Stimulated activated naive CD4-positive, alpha-beta T cell treated with Interleukin-2 at 50 U/mL for 16 hours (primary cell): ENCODE measurements around the gene GLI3.

ENCODE experiments used
- DNase-seq: peaks from one replicate; lab custom pipeline; 2025; lab: John Stamatoyannopoulos, UW

Gene GLI3

DNA sequence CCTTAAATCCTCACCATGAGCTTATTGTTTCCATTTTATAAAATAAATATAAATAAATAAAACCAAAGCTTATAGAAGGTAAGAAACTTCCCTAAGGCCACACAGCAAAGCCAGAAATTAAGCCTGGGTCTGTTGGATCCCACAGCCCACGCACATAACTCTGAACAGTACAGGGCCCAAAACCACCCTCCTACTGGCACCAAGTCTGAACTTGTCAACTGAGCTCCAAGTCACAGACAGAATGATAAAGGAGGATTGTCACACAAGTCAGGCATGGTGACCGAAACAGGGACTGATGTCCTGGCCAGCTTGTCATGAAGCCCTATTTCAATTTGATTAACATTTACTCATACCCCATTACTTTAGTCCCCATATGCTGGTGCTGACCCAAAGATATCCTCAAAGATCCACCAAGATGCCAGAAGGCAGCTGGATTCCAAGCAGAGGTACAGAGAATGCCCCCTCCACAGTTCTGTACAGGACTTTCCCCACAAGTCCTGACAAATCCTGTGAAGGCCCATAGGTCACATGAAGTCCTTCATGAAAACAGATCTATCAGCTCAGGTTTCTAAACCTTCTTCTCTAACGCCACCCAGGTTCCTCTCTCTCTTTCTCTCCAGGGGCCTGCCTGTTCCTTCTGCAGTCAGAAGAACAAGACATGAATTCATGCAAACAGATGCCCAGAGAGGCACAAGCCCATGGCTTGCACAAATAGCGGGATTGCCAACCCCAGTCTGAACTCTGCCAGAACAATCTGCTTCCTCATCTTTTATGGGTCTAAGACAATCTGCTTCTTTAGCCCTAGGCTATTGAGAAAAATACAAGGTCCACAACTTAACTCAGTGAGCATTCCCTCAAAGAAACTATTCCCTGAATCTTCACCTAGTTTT lies 60.9 kb downstream of the GLI3 start:
- no peak for DNase-seq

DNA sequence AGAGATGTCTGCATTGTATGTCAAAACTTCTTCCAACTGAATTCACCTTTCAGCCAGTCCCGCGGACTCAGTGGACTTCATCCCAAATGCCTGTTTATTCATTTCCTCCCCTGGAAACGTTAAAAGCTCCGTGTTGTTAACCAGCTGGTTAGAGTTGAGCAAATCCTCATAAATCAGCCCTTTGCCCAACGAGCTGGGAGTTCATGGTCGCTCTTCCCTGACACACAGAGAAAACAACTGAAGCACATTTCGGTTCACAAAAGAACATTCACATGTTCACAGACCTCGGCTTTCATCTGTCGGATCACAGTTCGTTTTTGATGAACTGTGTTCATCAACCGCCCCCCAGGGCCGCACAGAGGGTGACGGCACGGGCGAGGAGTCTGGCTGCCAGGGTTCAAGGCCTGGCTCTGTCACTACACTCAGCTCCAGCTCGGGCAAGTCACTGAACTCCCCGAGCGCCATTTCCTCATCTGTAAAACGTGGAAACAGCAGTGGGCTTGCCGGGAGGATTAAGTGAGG lies 62.6 kb downstream of the GLI3 start:
- DNase-seq = no peak

DNA sequence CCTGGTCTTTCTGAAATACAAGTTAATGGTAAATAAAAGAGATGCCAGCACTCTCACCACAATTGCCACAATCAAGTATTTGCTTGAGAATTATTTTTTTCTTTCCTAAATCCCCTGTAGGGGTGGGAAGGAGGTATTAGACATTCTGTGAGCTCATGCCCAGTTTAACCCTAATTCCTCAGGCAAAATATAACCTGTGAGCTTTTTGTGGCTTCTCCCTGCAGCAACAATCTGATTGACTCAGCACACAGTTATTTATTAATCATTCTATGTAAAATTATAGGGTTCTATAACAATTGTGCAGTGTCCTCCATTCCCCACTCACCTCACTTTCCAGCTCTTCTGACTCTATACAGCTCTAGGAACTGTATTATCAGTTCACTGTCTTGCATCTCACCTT lies 66.3 kb downstream of the GLI3 start:
- no peak for DNase-seq

DNA sequence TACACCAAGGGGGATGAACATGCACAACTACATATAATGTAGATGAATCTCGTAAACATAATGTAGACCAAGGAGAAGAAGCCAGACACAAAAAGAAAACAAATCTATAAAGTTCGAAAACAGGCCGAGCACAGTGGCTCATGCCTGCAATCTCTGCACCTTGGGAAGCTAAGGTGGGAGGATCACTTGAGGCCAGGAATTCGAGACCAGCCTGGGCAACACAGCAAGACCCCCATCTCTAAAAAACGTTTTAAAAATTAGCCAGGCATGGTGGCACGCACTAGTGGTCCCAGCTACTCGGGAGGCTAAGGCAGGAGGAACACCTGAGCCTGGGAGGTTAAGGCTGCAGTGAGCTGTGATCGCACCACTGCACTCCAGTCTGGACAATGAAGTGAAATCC lies 68.5 kb downstream of the GLI3 start:
- no peak for DNase-seq

DNA sequence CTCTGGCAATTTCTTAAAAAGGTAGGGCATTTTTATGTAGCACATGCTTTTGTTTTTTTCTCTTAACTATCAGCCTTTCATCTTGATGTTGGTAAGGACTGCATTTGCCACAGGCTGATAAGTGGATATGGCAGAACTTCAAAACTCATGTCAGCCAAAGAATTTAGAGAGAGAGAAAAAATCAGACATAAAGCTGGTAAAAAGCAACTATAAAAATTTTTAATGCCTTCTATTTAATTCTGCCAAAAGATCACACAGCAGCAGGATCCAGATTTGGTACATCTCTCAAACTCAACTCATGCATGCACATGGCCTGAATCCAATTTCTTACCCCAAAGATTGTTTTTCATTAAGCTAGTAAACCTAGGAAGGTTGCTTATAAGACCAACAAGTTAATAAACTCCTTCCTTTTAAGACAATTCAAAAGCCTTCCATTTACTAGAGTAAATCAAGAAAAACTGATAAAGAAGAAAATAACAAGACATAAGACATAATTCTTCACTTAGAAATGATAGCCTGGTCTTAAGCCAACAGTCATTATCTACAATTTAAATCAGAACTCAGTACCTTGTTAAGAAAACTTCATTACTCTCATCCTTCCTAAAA lies 69.3 kb downstream of the GLI3 start:
- no peak for DNase-seq

DNA sequence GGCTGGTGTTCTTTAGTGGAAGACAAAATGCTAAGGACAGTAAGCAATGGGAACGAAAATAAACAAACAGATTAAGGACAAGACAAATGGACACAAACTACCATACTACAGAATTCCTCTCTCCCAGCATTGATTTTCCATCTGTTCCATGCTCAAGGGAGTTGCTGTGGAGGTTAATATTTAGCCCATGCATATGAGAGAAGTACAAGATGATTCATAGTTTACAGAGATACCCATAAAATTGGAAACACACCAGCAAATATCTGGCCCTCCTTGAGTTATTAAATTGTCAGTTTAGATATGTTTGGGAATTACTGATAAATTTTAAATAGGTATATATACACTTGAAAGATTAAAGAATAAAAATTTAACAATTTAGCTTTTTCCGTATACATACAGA lies 69.8 kb downstream of the GLI3 start:
- no peak for DNase-seq

DNA sequence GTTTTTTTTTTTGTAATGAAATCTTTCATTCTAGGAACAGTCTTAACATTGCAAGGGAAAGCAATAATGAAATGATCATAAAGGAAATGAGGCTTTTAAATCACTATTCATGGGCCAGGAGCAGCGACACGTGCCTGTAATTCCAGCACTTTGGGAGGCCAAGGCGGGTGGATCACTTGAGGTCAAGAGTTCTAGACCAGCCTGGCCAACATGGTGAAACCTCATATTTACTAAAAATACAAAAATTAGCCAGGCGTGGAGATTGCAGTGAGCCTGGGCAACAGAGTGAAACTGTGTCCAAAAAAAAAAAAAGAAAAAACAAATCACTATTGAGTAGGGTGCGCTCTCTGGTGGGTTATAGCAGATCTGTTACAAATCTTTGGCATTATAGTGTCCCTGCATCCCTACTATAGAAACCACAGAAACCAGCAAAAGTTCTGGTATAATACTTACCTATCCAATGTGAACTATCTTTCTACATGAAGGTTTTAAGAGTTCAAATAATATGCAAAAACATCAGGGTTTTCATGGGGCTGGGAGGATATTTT lies 72.1 kb downstream of the GLI3 start:
- no peak for DNase-seq

DNA sequence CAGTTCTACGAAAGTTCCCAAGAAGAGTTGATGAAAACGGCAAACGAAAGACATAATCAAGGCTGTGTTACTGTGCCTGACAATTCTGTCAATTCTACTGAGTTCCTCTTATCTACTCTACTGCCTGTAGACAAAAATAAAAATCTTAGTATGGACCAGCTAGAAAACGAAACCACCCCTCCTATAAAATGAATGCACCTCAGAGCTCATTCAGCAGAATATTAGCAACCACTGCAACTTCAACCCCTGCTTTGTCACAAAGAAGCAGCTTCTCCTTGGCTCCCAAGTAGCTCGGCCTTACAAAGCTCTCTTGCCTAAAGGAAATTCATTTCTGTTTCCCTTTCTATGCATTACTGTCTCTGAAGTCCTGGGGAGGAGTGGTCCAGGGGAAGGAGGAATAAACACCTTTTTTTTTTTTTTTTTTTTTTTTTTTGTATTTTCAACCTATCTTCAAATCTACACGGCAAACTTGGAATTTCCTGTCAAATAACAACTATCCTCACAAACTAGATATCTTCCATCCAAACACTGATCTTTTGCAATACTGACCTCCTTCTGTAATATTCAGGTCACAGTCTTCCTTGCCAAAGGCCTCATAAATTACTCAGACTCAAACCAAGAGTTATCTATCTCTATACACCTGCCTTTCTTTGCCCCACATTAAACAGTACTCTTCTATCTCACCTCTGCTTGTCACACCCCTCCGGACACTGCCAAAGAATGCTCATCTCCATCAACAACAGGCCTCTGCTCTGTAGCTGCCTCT lies 74.3 kb downstream of the GLI3 start:
- no peak for DNase-seq

DNA sequence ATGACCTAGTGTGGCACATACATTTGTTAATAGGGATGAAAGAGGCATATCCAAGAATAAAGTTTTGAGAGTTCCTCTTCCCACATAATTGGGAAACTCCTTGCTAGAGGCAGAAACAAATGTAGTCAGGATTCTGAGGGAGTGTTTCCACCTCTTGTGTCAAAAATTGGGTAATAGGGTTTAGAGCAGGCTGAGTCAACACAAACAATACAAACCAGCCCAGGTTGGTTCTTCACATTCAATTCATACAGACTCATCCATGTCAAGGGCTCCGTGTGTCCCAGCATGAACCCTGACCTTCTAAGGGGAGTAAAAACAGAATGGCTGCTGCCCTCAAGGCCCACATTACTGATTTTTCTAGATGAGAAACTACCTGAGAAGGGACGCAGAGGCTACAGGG lies 75.3 kb downstream of the GLI3 start:
- DNase-seq = no peak

DNA sequence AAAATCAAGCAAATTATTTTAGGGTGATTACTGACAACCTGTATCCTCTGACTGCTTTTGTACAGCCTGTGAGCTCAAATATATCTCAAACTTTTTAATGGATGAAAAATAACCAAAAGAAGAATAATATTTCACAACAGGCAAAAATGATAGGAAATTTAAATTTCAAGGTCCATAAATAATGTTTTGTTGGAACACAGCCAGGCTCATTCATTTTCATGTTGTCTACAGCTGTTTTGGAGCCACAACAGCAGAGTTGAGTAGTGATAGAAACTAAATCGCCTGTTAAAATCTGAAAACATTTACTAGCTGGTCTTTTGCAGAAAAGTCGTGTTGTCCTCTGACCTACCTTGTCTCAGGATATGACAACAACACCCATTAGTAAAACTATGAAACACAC lies 75.9 kb downstream of the GLI3 start:
- DNase-seq = no peak

DNA sequence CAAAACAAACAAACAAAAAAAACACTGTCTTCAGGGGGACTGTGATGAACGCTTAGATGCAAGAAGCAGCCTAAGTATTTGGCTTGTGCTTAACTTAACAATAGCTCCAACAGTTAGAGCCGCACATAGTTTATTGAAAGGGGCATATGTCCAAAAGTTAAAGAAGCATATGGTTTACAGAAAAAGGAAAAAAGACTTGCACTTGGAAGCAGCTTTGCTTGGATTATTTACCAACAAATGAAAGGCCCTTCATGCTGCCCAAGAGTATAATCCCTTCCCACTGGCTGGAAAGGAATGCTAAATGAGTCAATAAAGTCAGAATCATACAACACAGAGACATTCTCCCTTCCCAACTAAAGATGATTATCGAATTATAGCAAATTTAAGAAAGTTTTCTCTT lies 77.9 kb downstream of the GLI3 start:
- no peak for DNase-seq

DNA sequence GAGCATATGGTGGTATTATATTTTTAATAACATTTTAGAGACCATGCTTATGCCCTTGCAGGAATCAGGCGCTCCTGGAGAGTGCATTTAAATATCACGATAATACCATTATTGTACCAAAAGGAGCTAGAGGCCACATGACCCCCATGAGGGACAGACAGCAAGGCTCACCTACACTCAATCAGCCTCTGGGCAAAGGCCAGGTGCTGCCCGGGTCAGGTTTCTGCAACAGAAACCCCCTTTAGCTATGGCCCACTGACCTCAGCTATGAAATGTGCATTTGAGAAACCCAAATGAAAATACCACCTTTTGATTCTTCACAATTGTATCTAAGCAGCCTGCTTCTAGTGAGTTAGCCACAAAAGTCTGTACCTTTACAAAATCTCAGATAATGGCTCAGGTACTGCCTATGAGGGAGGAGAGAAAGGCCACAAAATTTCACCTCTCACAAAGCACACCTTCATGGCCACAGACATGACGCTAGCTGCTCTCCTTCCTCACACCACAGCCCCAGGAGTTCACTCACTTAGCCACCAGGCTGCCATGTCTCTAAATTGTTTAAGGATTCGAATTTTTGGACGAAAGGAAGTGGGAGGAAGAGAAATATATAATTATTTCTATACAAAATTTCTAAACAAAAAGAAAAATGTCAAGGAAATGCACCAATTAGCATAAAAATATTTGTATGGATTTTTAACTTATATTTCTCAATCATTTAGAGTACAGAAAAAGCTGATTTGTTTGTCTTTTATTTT lies 79.9 kb downstream of the GLI3 start:
- DNase-seq = no peak

DNA sequence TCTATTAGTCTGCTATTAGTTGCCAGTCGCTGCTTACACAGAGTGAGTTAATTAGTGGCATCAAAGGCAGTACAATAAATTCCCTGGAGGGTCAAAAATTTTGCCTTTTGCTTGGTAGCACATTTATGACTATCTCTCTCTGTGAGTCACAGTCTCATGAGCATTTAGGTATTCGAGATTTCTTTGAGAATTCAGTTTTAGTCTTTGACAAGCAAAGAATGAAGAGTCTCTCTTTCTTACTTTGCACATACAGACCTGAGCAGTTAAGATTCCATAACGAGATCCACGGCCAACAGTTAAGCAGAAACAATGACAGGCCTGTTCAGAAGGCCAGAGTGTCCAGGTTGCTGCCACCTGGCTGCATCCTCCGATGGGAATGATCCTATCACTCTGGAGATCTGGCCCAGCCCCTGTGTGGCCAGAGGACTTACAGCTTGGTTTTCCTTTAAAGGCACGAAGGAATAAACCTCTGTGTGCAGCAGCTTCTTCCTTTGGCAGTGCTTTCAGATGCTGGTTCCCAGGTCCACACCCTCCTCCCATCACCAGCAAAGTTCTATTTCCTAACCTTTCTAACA lies 80.6 kb downstream of the GLI3 start:
- no peak for DNase-seq

DNA sequence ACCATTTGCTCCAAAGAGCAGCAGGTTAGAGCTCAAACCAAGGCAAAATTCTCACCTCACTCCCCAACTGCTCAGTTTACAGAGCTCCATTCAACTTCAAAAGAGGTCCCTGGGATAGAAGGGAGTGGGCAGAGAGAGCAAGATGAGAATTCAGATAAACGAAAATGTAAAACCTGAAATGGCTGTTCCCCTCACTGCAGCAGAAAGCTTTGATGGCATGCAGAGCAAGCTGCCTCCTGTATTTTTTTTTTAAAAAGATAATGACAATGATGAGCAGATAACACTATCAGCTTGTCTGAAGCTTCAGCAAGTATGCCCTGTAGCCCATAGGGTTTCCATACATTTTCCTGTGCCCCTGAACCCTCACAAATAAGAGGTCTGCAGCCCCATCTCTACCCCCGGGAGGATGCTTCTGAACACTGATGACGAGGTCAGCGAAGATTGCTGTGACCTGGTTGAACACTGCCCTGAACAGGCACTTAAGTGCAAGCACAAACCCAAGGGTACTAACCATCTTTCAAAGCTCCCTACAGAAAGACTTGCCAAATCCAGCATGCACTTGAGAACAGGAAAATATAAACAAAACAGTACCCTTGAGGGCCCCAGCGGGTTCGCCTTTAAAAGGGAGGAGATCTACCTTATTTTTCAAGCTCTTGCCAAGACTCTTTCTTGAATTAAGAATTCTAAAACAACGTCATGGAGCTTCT lies 81.3 kb downstream of the GLI3 start:
- no peak for DNase-seq

DNA sequence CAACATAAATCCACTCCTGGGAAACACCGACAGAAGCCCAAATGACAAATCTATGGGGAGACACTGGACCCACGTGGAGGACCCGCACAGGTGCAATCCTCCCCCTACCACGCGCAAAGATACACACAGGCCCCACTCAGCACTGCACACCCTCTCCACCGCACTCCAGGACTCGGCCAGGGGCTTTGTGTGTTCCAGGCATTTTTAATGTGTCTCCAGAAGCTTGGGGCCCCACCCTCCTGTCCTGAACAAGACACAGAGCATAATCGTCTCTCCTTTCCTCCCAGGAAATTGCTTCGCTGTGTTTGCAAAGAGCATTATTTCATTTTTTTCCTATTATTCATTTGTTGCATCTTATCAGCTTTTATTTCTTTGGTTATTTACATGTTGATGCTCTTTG lies 82.8 kb downstream of the GLI3 start:
- no peak for DNase-seq

DNA sequence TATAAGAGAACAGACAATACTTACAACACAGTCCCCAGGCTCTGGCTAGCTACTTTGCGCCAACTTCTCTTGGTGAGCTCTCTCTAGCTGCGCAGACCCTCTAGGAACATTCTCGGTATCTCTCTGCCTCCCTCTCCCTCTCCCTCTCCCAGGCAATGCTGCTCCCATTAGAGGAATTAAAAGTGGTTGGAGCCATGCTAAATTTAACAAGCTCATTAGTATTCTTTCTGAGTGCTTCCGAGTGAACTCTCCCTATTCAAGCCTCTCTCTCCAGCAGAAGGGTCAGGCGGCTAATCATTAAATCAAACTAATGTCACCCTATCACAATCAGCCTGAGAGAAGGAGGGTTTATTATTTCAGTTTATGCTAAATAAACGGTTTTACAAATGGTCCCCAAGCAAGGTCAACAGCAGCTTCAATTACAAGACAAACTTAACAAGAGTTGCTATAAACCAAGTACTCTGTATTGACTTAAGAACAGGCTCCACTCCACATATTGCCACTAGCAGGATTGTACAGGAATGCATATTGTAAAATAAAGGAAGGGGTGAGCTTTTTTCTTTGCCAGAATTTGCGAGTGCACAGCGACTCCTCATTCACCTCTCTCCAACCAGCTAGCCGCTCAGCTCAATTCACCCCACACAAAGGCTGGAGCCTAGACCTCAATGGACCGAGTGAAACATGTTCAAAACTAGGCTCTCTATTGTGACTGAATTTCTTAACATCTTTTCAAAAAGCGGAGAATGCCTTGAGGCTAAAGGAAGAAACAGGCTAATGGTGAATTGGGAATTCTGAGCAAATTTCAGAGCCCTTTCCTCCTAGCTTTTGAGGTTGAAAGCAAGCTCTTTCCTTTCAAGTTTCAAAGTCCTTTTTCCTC lies 84.4 kb downstream of the GLI3 start:
- no peak for DNase-seq

DNA sequence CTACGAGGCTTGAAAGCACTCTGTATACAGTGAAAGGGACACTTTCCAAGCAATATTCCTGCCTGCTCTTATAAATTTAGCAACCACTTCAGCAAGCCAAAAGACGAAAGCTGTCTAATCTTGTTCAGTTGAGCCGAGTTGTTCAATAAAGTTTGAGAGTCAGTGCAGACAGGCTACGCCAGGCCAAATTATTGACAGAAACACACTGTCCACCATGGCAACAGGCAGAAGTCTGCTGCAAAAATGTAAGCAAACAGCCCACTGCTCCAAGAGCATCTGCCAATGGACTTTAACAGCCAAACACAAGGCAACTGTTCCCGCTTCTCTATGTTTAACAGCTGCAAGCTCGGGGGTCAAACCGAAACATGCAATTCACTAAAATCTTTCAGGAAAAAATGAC lies 85.7 kb downstream of the GLI3 start:
- DNase-seq = no peak

DNA sequence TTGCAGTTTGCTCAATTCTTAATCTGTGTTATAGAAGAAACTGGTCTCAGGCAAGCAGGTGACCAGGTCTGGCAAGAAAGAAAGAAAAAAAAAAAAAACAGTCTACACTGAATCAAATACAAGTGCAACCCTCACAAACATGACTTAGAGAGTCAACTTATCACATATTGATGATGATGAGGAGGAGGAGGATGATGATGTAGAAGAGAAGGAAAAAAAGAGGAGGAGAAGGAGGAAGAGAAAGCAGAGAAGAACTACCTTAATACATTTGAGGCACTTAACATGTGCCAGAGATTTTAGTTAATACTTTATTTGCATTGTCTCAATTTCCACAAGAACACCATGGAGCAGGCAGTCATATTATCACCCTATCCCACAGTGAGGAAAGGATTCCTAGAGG lies 91.5 kb downstream of the GLI3 start:
- no peak for DNase-seq

DNA sequence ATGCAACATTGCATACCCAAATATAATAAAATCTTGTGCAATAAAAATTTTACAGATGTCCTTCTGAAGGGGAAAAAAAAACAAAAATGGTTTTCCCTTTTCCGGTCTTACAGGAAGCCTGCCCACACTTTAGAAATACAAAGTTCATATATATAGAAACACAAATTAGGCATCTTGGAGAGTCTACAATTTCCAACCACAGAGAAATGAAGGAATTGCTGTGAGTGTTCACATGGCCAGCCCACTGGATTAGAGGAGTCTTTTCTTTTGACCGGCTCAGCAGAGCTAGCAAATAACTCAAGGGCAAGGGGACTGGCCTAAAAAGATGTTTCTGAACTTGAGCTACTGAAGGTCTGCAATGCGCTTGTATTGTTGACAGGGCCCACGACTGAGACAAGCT lies 92.4 kb downstream of the GLI3 start:
- no peak for DNase-seq
